GM18499 (cell line): Measurements from ENCODE around the gene PRKCSH.
"Not testable (repeated sequence)": the region's sequence is repeated elsewhere in the genome, so short reads cannot be mapped to it uniquely, and the experiment has no call there.

ENCODE experiments used
- ATAC-seq: cut with Tn5 transposase; IDR thresholded peaks from one replicate; pipeline ENCODE4 v1.9.1; 2021; ENCODE audit warnings: moderate number of reproducible peaks; ENCODE audit not compliant: insufficient read depth, unreplicated experiment

The PRKCSH gene

DNA sequence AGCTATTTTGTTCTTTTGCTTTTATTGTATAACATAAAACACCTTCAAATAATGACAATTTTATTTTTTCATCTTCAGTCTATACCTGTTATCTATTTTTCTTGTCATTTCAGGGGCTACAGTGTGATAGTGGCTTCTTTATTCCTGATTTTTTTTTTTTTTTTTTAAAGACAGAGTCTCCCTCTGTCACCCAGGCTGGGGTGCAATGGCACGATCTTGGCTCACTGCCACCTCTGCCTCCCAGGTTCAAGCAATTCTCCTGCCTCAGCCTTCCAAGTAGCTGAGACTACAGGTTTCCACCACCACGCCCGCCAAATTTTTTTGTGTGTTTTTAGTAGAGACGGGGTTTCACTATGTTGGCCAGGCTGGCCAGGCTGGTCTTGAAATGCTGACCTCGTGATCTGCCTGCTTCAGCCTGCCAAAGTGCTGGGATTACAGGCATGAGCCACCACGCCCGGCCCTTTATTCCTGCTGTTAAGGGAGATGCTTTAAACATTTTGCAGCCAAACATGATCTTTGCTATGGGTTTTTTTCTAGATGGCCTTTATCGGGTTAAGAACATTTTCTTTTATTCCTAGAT is 32.9 kb downstream of the PRKCSH start:
- ATAC-seq = not testable (repeated sequence)

- no peak for ATAC-seq
Observed at GRCh38 chr19:11473725-11474124, 38.3 kb downstream of the PRKCSH start.

DNA sequence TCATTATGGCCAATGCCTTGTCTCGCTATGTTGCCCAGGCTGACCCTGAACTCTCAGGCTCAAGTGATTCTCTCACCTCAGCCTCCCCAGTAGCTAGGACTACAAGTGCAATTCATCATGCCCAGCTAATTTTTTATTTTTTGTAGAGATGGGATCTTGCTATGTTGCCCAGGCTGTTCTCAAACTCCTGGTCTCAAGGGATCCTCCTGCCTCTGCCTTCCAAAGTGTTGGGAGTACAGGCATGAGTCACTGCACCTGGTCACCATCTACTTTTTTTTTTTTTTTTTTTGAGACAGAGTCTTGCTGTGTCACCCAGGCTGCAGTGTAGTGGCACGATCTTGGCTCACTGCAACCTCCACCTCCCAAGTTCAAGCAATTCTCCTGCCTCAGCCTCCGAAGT is 39.9 kb downstream of the PRKCSH start:
- not testable (repeated sequence) for ATAC-seq

GRCh38 chr19:11475861-11476260 is 40.4 kb downstream of the PRKCSH start:
- ATAC-seq = no peak

DNA sequence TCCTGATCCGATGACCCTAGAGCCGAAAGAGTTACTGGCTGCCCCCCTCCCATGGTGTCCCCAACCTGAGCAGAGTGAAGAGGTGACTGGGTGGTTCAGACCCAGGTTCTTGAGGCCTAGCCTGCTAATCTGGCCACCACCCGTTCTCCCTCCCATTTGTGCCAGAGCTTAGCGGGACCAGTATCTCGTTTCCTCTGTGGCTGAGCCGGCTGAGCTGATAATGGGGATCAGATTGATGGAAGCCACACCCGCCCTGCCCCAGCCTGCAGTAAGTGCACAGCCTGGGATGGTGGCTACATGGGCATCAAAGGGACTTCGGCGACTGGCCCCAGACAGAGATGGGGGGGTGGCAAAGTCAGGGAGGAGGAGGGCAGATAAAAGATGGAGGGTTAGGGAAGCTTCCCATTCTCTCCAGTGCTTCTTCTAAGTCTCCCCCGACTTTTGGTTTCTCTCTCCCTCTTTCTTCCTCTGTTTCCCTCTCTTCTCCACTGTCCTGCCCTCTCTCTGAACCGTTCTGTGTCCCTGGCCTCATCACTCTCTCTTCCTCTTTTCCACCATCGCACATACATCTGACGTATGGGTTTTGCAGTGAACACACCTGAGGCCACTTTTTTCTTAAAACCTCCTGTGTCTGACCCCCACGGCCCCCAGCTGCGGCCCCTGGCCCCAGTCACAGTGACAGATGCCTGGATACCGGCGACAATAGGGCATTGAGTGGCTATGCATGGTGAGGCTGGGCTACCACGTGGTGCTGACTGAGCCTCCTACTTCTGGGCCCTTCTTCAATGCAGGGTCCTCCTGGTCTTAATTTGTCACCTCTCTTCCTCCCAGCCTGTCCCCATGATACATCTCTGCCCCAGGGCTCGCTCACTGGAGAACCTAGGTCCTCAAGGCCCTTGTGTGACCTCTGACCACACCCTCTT is 43.0 kb downstream of the PRKCSH start:
- ATAC-seq = no peak

- ATAC-seq = no peak
Observed at GRCh38 chr19:11479090-11479897, 43.9 kb downstream of the PRKCSH start.

GRCh38 chr19:11479898-11480714 is 44.7 kb downstream of the PRKCSH start:
- no peak for ATAC-seq

- ATAC-seq = no peak
Observed at GRCh38 chr19:11480715-11481533, 45.5 kb downstream of the PRKCSH start, which contains the start of gene ELAVL3. Gene ELAVL3, minus strand, starts transcription at chr19:11481046. Its CDS starts 438 bp downstream, at chr19:11480608.

GRCh38 chr19:11481534-11482383 is 46.3 kb downstream of the PRKCSH start:
- no peak for ATAC-seq

DNA sequence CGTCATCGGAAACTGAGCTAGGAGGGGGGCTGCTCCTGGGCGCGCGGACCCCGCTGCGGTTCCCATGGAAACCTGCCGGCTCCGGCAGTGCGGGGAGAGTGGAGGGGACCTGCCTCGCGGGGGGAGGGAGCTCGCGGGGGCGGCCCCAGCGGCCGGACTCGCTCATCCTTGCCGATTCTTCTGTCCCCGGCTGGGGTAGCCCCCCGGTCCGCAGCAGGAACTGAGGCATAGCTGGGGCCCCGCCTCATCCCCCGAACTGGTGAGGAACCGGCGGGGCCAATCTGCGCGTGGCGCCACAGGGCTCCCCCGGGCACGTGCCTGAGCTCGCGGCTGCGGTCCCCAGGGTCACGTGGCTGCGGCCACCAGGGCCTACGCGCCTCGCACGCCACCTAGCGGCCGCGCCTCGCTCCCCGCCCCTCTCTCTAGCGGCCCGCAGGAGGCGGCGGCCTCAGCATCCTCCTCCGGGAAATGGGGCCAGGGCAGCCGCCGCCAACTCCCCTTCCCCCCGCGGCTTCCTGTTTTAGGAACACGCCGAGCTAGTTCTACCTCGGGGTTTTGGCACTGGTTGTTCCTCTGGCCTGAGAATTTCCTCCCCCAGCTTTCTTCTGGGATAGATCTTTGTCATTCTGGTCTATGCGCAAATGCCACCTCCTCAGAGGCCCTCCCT is 47.1 kb downstream of the PRKCSH start:
- ATAC-seq = no peak

DNA sequence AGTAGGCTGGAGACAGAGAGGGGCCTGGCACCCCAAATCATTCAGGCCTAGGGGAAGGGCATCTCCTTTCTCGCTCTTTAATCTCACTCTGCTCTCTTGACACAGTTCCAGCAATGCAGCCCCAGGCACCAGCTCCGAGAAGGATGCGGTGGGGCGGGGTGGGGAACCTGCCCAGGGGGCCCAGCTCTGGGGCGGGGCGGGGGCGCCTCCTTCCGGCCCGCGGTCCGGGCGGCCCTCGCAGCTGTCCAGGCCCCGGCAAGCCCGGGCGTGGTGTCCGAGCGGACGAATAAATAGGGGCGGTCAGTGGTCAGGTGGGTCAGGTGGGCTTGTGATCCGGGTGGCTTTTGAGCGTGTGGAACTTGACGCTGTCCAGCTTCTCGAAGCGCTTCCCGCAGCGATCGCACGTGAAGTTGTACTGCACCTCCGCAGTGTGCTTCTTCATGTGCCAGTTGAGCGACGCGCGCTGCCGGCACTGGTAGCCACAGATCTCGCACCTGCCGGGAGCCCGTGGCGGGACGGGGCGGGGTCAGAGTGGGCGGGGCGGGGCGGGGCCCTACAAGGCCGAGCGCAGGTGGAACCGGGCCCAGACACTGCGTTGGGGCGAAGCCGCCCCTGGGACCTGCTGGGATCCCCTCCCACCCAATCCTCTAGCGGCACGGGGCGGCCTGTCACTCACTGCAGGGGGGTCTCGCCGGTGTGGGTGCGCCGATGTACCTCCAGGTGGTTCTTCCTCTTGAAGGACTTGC is 48.1 kb downstream of the PRKCSH start:
- ATAC-seq = no peak

DNA sequence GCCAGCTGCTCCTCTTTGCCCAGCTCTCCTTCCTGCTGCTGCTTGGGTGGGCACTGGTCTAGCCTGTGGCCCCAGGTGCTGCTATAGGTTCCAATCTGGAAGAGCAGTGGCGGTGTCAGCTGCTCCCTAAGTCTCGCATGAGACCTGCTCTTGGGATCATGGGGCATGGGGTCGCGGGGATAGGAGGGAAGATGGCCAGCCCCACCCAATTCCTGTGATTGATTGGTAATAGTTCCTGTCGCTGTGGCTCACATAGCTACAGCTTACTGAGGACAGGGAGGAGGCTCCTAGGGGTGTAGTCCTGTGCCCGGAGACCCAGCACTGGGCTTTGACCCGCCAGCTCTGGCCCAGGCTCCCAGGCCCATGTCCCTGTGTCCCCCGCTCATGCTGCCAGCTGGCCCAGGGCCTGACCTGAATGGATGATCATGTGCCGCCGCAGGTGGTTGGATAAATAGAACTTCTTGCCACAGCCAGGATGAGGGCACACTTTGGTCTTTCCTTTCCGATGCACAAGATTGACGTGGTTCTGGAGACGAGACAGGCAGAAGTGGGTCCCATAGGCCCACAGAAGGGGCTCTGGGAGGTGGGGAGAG is 49.9 kb downstream of the PRKCSH start:
- no peak for ATAC-seq

DNA sequence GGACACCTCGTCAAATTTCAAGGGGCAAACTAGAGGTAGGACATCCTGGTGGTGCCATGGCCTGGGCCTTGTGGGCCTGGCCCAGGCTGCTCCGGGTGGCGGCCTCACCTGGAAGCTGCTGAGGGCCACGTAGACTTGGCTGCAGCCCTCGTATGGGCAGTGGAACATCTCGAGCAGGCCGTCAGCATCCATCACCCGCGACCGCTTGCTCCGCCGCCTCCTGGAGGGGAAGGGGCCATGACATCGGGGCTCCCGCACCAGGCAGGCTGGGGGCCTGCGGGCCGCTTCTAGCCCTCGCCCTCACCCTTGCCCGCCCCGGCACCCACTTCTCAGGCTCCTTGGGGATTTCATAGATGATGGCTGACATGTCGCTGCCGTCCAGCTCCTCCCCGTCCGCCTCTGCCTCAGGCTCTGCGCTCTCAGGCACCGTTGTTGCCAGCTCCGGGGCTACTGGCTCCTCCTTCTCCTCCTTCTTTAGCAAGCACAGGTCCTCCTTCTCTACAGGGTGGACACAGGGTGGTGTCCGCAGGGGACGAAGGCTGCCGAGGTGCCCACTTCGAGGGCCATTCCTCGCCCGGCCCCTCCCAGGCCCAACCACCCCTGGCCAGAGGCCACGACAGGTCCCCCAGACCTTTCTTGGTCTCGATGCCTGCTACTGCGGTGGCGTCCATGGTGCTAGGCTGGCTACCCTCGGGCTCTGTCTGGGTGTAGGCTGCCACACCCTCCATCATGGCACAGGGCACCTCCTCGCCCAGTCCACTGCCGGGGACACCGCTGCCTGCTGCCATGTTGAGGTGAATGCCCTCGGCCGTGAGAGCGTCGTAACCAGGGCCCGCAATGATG is 51.4 kb downstream of the PRKCSH start:
- ATAC-seq = no peak

- no peak for ATAC-seq
Observed at GRCh38 chr19:11489378-11489777, 53.9 kb downstream of the PRKCSH start.

DNA sequence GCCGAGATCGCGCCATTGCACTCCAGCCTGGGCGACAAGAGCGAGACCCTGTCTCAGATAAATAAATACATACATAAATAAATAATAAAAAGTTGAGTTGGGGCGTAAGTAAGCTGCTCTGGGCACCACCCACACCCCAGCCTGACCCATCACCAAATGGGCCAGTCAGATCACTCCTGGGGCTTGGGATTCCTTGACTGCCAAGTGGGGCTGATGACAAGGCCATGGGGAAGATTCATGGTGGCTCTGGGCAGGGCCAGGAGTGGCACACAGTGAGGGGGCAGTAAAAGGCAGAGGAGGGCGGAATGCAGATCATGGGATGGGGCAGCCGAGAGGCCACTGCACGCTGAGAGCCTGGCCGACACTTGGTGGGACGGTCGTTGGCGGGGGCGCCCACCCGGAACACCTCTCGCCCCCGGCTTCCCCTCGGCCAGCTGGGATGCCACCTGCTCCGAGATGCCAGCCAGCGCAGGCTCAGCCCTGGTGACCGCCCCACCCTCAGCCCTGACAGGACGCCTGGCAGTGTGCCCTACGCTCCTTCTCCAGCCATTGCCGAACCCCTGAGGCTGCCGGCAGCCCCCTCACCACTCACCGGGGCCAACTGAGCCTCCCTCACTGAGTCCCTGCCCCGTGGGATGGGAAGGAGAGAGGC is 59.3 kb downstream of the PRKCSH start:
- no peak for ATAC-seq
